Measurements from ENCODE around the gene OR2J2.
"Not testable (repeated sequence)": the region's sequence is repeated elsewhere in the genome, so short reads cannot be mapped to it uniquely, and the experiment has no call there.

OR2J2 gene

GRCh38 chr6:29170607-29171006 is at the start of gene OR2J2:
Gene OR2J2, plus strand, starts transcription at chr6:29170907. Its CDS starts 2,729 bp downstream, at chr6:29173636.
- H3K36me3 ChIP-seq; H3K27ac ChIP-seq; H3K27me3 ChIP-seq; H3K4me1 ChIP-seq (ENCODE audit: control insufficient read depth in 1 of 2, insufficient read depth in 1 of 2, low read depth in 1 of 2, low read length in 1 of 2); H3K4me3 ChIP-seq (ENCODE audit: low read depth in 1 of 2, low read length in 1 of 2); H3K9me3 ChIP-seq: not testable (repeated sequence)

GRCh38 chr6:29129326-29130012 is 41.2 kb upstream of the OR2J2 start:
- Histone ChIP-seq H3K27ac (no peak overlapping the region), H3K27me3 (no peaks in the 10 kb centered on the region), H3K4me3 (ENCODE audit: low read depth in 1 of 2, low read length in 1 of 2) (no peak overlapping the region), H3K9me3 (no peaks in the 10 kb centered on the region), H3K4me1 (ENCODE audit: control insufficient read depth in 1 of 2, insufficient read depth in 1 of 2, low read depth in 1 of 2, low read length in 1 of 2) (no peaks in the 10 kb centered on the region), H3K36me3 (no peaks in the 10 kb centered on the region)
- no peak for TF ChIP-seq CTCF (IDR thresholded peaks at IDR 0.05)

- no peak overlapping the region for H3K4me3 ChIP-seq (ENCODE audit: low read depth in 1 of 2, low read length in 1 of 2)
- no peaks in the 10 kb centered on the region for H3K27me3 ChIP-seq
- H3K27ac ChIP-seq: no peak overlapping the region
- no peaks in the 10 kb centered on the region for H3K4me1 ChIP-seq (ENCODE audit: control insufficient read depth in 1 of 2, insufficient read depth in 1 of 2, low read depth in 1 of 2, low read length in 1 of 2)
- H3K36me3 ChIP-seq: no peaks in the 10 kb centered on the region
- no peak for TF ChIP-seq CTCF (IDR thresholded peaks at IDR 0.05)
- no peaks in the 10 kb centered on the region for H3K9me3 ChIP-seq
Observed at GRCh38 chr6:29130644-29131043, 40.1 kb upstream of the OR2J2 start.

GRCh38 chr6:29131691-29132090 is 39.0 kb upstream of the OR2J2 start:
- Histone ChIP-seq H3K27ac (no peak overlapping the region), H3K4me3 (ENCODE audit: low read depth in 1 of 2, low read length in 1 of 2) (no peak overlapping the region), H3K9me3 (no peaks in the 10 kb centered on the region), H3K4me1 (ENCODE audit: control insufficient read depth in 1 of 2, insufficient read depth in 1 of 2, low read depth in 1 of 2, low read length in 1 of 2) (no peaks in the 10 kb centered on the region), H3K27me3 (no peaks in the 10 kb centered on the region), H3K36me3 (no peaks in the 10 kb centered on the region)
- TF ChIP-seq CTCF (IDR thresholded peaks at IDR 0.05): no peak

- Histone ChIP-seq H3K9me3 (no peaks in the 10 kb centered on the region), H3K4me1 (ENCODE audit: control insufficient read depth in 1 of 2, insufficient read depth in 1 of 2, low read depth in 1 of 2, low read length in 1 of 2) (no peaks in the 10 kb centered on the region), H3K4me3 (ENCODE audit: low read depth in 1 of 2, low read length in 1 of 2) (no peak overlapping the region), H3K27me3 (no peaks in the 10 kb centered on the region), H3K27ac (no peak overlapping the region), H3K36me3 (no peaks in the 10 kb centered on the region)
- no peak for TF ChIP-seq CTCF (IDR thresholded peaks at IDR 0.05)
Observed at GRCh38 chr6:29137724-29138123, 33.0 kb upstream of the OR2J2 start.

- no peaks in the 10 kb centered on the region for H3K4me1 ChIP-seq (ENCODE audit: control insufficient read depth in 1 of 2, insufficient read depth in 1 of 2, low read depth in 1 of 2, low read length in 1 of 2)
- no peaks in the 10 kb centered on the region for H3K9me3 ChIP-seq
- H3K27ac ChIP-seq: no peak overlapping the region
- no peaks in the 10 kb centered on the region for H3K36me3 ChIP-seq
- TF ChIP-seq CTCF (IDR thresholded peaks at IDR 0.05): no peak
- no peak overlapping the region for H3K4me3 ChIP-seq (ENCODE audit: low read depth in 1 of 2, low read length in 1 of 2)
- no peaks in the 10 kb centered on the region for H3K27me3 ChIP-seq
Observed at GRCh38 chr6:29141606-29142005, 29.1 kb upstream of the OR2J2 start.
